ENCODE data around the gene EFS. TPM values are rescaled to one million over a fixed set of nuclear protein-coding genes. Genes with fewer than 3 reads are reported as not detected.
"Not testable (repeated sequence)": the region's sequence is repeated elsewhere in the genome, so short reads cannot be mapped to it uniquely, and the experiment has no call there.

Gene EFS
- polyA plus RNA-seq, 1 donor (not counting 4 experiments of a cell fraction or from before 2014, with no cell fraction given): 1.4 TPM

GRCh38 chr14:23386999-23387398 lies 22.0 kb upstream of the EFS start:
- no peak for FAIRE-seq

GRCh38 chr14:23386266-23386657 lies 21.3 kb upstream of the EFS start:
- H3K27ac ChIP-seq (ENCODE audit: control insufficient read depth, insufficient read depth, low read length); H2AFZ ChIP-seq (ENCODE audit: control insufficient read depth, low read length); FAIRE-seq; H3K4me1 ChIP-seq (ENCODE audit: control insufficient read depth, extremely low read depth, insufficient read depth, low read length); H3K36me3 ChIP-seq (ENCODE audit: control insufficient read depth in 2 of 2, extremely low read depth in 1 of 2, insufficient read depth in 2 of 2, low read length in 2 of 2); H3K4me2 ChIP-seq (ENCODE audit: control insufficient read depth, extremely low read depth, insufficient read depth, low read depth, low read length); dilution Hi-C loops (cut with MboI; ENCODE audit: extremely low pct_ligation_motif_present, low sequenced_read_pairs); H3K9me1 ChIP-seq (ENCODE audit: control insufficient read depth, extremely low read depth, insufficient read depth, low read length); H3K4me3 ChIP-seq (ENCODE audit: control insufficient read depth in 2 of 3, extremely low read depth in 1 of 3, insufficient read depth in 2 of 3, low read depth in 1 of 3, low read length in 3 of 3); H3K9me3 ChIP-seq (ENCODE audit: control insufficient read depth, low read depth, low read length); H3K27me3 ChIP-seq (ENCODE audit: control insufficient read depth, extremely low read depth, insufficient read depth, low read length); DNase-seq (ENCODE audit: low read depth, low spot score); H3K79me2 ChIP-seq (ENCODE audit: control insufficient read depth, insufficient read depth, low read length); H4K20me1 ChIP-seq (ENCODE audit: control insufficient read depth, extremely low read depth, insufficient read depth, low read length); H3K9ac ChIP-seq (ENCODE audit: control insufficient read depth, extremely low read depth, insufficient read depth, low read length): not testable (repeated sequence)

More at GRCh38 chr14:23386999-23387398, 22.0 kb upstream of the EFS start:
- no peaks in the 10 kb centered on the region for H3K36me3 ChIP-seq (ENCODE audit: control insufficient read depth in 2 of 2, extremely low read depth in 1 of 2, insufficient read depth in 2 of 2, low read length in 2 of 2)
- no peak overlapping the region for H2AFZ ChIP-seq (ENCODE audit: control insufficient read depth, low read length)
- H3K9me3 ChIP-seq (ENCODE audit: control insufficient read depth, low read depth, low read length): no peaks in the 10 kb centered on the region
- no peak overlapping the region for H3K27ac ChIP-seq (ENCODE audit: control insufficient read depth, insufficient read depth, low read length)
- no peak overlapping the region for H3K4me3 ChIP-seq (ENCODE audit: control insufficient read depth in 2 of 3, extremely low read depth in 1 of 3, insufficient read depth in 2 of 3, low read depth in 1 of 3, low read length in 3 of 3)
- H3K4me2 ChIP-seq (ENCODE audit: control insufficient read depth, extremely low read depth, insufficient read depth, low read depth, low read length): no peak overlapping the region
- no peak overlapping the region for H3K9ac ChIP-seq (ENCODE audit: control insufficient read depth, extremely low read depth, insufficient read depth, low read length)
- DNase-seq (ENCODE audit: low read depth, low spot score): no peak
- dilution Hi-C loops (cut with MboI; ENCODE audit: extremely low pct_ligation_motif_present, low sequenced_read_pairs): no loop called here
- no peaks in the 10 kb centered on the region for H4K20me1 ChIP-seq (ENCODE audit: control insufficient read depth, extremely low read depth, insufficient read depth, low read length)
- TF ChIP-seq EZH2 (IDR thresholded peaks at IDR 0.05; ENCODE audit: low read length) (no peak), CTCF (optimal IDR thresholded peaks at IDR 0.05 in 1 of 3, IDR thresholded peaks at IDR 0.05 in 1 of 3, conservative IDR thresholded peaks at IDR 0.05 in 1 of 3; ENCODE audit: extremely low read depth in 1 of 3, insufficient read depth in 2 of 3, low read length in 3 of 3) (no peak)
- peaks cover 3% of the 10 kb centered on the region for H3K27me3 ChIP-seq (ENCODE audit: control insufficient read depth, extremely low read depth, insufficient read depth, low read length)
- H3K79me2 ChIP-seq (ENCODE audit: control insufficient read depth, insufficient read depth, low read length): no peaks in the 10 kb centered on the region
- no peaks in the 10 kb centered on the region for H3K9me1 ChIP-seq (ENCODE audit: control insufficient read depth, extremely low read depth, insufficient read depth, low read length)
- H3K4me1 ChIP-seq (ENCODE audit: control insufficient read depth, extremely low read depth, insufficient read depth, low read length): no peaks in the 10 kb centered on the region

GRCh38 chr14:23385642-23386265 lies 20.8 kb upstream of the EFS start:
- Histone ChIP-seq H3K4me3 (ENCODE audit: control insufficient read depth in 2 of 3, extremely low read depth in 1 of 3, insufficient read depth in 2 of 3, low read depth in 1 of 3, low read length in 3 of 3) (no peak overlapping the region), H3K9me3 (ENCODE audit: control insufficient read depth, low read depth, low read length) (no peaks in the 10 kb centered on the region), H3K4me2 (ENCODE audit: control insufficient read depth, extremely low read depth, insufficient read depth, low read depth, low read length) (no peak overlapping the region), H3K27ac (ENCODE audit: control insufficient read depth, insufficient read depth, low read length) (no peak overlapping the region), H3K4me1 (ENCODE audit: control insufficient read depth, extremely low read depth, insufficient read depth, low read length) (no peaks in the 10 kb centered on the region), H4K20me1 (ENCODE audit: control insufficient read depth, extremely low read depth, insufficient read depth, low read length) (no peaks in the 10 kb centered on the region), H3K36me3 (ENCODE audit: control insufficient read depth in 2 of 2, extremely low read depth in 1 of 2, insufficient read depth in 2 of 2, low read length in 2 of 2) (no peaks in the 10 kb centered on the region), H3K27me3 (ENCODE audit: control insufficient read depth, extremely low read depth, insufficient read depth, low read length) (no peaks in the 10 kb centered on the region), H2AFZ (ENCODE audit: control insufficient read depth, low read length) (no peak overlapping the region), H3K9me1 (ENCODE audit: control insufficient read depth, extremely low read depth, insufficient read depth, low read length) (no peaks in the 10 kb centered on the region), H3K9ac (ENCODE audit: control insufficient read depth, extremely low read depth, insufficient read depth, low read length) (no peak overlapping the region), H3K79me2 (ENCODE audit: control insufficient read depth, insufficient read depth, low read length) (no peaks in the 10 kb centered on the region)
- TF ChIP-seq CTCF (optimal IDR thresholded peaks at IDR 0.05 in 1 of 3, IDR thresholded peaks at IDR 0.05 in 1 of 3, conservative IDR thresholded peaks at IDR 0.05 in 1 of 3; ENCODE audit: extremely low read depth in 1 of 3, insufficient read depth in 2 of 3, low read length in 3 of 3): no peak
- no peak for TF ChIP-seq EZH2 (IDR thresholded peaks at IDR 0.05; ENCODE audit: low read length)
- FAIRE-seq (no peak), DNase-seq (ENCODE audit: low read depth, low spot score) (no peak)
- dilution Hi-C loops (cut with MboI; ENCODE audit: extremely low pct_ligation_motif_present, low sequenced_read_pairs): no loop called here
